T1000 (cell line): Measurements from ENCODE around the gene VDAC2.
"Not testable (repeated sequence)": the region's sequence is repeated elsewhere in the genome, so short reads cannot be mapped to it uniquely, and the experiment has no call there.

Experiments used
- DNase-seq: peaks from one replicate; lab custom pipeline; 2025; ENCODE audit warnings: mixed read lengths; lab: John Stamatoyannopoulos, UW

Gene VDAC2, protein sequence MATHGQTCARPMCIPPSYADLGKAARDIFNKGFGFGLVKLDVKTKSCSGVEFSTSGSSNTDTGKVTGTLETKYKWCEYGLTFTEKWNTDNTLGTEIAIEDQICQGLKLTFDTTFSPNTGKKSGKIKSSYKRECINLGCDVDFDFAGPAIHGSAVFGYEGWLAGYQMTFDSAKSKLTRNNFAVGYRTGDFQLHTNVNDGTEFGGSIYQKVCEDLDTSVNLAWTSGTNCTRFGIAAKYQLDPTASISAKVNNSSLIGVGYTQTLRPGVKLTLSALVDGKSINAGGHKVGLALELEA

DNA sequence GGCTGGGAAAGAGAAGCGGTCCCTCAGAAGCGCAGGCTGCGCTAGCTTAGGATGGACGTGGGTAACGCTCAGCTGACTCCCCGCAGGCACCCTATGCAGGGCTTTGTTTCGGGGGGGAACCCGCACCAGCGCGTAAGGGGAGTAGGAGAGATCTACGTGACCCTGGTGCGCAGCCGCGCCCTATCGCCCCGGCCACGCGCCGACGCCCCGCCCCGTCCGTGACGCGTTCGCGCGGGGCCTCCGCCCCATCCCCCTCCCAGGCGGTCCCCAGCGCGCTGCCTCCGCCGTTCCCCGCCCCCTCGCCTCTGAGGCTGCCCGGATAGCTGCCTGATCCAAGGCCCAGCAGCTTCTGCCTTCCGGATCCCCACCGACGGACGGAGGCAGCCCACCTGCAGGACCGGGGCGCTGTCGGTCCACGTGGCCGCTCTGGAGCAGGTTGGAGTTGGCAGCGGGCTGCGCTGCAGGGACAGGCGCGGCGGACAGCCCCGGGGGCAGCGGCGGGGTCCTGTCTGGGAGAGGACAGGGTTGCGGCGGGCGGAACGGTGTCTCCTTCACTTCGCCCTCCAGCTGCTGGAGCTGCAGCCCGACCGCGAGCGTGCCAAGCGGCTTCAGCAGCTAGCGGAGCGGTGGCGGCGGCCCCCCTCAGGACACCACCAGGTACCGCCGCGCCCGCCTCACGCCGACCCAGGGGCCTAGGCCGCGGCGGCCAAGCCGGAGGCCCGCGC, at the start of gene VDAC2:
Gene VDAC2 (plus strand): TSS at position 515 of the 725 bp plus-strand sequence. CDS start 363 bp downstream, outside the sequence.
- peak; percentile 96 for DNase-seq

DNA sequence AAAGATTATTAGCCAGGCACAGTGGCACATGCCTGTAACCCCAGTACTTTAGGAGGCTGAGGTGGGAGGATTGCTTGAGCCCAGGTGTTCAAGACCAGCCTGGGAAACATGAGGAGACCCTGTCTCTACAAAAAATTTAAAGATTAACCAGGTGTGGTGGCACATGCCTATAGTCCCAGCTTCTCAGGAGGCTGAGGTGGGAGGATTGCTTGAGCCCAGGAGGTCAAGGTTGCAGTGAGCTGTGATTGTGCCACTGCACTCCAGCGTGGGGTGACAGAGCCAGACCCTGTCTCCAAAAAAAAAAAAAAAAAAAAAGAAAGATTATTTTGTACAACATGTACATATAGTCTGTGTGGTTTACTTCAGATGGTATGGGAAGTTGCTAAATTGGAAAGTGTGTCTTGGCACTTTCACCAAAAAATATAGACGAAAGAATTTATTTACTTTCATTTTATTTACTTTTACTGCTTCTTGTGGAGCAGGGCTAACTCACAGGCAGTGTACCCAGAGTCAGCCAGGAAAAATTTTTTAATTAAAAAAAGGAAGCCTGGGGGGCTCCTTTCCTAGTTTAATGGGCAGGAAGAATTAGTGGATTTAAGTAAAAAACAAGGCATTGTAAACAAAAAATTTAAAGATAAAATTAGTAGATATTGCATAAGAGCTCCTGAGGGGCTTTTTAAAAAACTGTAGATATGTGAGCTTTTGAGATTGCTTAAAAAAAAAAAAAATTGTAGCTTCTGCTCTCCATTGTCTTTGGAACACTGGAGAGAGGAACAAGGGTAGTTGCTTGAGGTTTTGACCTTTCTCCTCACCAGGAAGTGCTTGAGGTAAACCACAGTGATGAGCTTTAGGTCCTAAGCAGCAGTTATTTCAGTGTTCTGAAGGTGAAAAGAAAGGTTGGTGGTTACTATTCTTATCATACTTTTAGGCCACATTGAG, 44.6 kb upstream of the VDAC2 start:
- no peak for DNase-seq

DNA sequence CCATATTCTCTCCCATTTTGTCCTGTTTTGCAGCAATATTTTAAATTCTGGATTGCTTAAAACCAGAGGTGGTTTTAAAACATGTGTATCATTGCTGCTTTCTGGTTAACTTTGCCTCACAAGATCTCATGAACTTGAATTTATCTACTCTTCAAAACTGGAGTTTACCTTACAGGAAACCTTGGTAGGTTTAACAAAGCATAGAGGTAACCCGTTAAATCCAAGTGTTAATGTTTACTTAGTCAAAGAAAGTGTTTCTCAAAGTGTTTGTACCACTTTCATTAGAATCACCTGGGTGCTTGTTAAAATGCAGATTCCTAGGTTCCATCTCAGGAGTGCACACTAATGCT, 44.0 kb upstream of the VDAC2 start:
- no peak for DNase-seq

DNA sequence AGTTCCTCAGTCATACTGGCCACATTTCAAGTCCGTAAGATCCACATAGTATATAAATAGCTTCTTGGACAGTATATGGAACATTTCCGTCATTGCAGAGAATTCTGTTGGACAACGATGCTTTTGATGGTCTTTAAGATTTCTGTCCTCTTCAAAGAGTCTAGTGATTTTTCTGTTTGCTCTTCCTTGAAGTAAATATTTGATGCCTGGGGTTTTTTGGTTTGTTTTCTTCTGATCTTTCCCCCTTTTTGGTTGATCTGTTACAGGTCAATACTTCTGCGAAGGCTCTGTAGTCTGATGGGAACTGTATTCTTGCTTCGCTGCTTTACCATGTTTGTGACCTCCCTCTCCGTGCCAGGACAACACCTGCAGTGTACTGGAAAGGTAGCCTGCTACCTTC, 42.3 kb upstream of the VDAC2 start:
- DNase-seq = no peak

DNA sequence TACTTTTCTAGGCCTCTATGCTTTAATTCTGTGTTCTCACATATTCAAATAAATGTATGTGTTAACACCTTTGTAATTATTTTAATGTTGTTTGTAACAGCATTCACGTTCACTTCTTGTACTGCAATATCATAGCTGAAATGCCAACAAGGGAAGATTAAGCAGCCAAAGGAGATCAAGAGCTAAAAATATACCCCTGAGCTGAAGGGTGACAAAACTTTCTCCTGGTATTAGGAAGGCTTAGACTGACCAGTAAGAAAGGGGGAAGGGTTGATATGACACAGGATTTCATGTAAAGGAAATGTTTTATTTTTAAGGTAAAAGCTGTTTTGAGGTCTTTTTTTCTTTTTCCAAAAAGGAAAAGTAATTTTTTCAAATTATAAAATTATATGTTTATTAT, 40.4 kb upstream of the VDAC2 start:
- DNase-seq = no peak

DNA sequence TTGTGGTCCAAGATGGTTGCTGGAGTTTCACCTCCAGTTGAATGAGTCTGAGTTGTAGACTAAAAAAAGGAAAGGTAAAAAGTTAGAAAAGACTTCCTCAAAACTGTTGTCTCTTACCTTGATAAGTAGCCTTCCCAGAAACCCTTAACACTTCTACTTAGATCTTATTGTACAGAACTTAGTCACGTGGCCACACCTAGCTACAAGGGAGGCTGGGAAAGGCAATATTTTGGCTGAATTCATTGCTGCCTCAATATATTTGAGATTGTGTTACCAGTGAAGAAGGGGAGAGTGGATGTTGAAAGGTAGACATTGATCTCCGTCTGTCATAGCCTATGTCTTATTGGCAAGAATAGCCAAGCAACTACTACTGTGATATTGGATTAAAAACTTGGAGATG, 35.5 kb upstream of the VDAC2 start:
- DNase-seq = no peak

DNA sequence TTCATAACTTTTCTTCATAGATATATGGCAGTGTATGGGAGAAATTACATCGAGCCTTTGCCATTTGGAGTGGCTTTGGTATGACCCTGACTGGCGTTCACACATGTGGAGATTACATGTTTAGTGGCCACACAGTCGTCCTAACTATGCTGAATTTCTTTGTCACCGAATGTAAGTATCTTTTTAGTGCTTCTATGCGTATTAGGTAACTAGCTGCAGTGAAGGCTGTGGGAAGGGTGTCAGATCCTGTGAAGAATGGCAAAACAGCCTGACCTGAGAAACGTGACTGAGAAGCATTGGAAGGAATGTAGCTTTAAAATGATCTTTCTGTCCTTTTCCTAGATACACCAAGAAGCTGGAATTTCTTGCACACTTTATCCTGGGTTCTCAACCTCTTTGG, 34.5 kb upstream of the VDAC2 start:
- DNase-seq = no peak

DNA sequence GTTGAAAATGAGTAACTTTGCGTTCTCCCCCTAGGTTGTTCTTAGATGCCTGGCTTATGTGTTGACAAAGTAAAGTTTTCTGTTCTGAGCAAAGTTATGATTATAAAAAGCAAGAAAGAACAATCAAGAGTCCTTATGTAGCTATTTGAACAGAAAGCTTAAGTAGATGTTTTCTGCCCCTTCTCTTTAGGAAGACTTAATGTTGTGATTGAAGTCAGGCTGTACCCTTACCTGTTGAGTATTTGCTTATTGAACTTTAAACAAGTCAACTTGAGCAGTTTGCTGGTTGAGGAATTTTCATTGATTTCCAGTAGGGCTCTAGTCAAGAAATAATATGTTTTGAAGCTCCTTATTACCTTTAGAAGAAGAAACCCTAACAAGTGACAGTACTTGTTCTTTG, 33.9 kb upstream of the VDAC2 start:
- DNase-seq = no peak

DNA sequence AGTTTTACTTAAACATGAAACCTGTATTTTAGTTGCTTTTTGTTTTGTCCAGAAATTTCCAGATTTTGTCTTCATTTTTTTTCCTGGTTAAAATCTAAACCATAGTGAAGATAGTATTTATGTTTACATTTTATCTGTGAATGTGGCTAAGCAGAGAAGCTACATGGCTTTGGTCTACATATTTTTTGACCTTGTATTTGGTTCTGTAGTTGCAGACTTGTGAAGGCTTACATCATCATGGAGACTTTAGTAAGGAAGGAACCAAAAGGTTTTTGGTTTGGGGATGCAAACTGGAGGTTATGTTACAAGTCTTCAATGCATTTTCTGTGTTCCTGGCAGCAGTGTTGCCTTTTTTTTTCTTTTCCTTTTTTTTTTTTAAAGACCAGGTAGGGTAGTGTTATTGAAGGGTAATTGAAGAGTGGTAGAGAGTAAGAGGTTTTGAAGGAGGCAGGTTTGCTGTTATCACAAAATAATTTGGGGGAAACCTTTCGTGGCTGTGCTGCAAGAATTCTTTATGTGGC, 30.9 kb upstream of the VDAC2 start:
- no peak for DNase-seq

DNA sequence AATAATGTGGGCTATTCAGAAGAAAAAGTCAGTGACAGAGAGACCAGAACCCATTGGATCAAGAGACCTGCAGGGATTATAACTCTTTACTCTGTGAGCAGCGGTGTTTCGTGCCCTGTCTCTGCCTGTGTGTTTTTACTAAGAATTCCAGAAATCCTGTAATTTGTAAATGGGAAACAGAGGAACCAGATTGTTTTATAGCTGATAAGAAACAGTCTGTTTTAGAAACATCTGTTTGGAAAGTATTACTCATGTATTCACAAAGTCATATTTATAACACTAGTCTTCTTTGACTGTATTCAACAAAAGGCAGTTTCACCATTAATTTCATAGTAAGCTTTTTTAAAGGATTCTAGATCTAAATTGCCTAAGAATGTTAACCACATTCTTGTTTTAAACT, 30.0 kb upstream of the VDAC2 start:
- no peak for DNase-seq

DNA sequence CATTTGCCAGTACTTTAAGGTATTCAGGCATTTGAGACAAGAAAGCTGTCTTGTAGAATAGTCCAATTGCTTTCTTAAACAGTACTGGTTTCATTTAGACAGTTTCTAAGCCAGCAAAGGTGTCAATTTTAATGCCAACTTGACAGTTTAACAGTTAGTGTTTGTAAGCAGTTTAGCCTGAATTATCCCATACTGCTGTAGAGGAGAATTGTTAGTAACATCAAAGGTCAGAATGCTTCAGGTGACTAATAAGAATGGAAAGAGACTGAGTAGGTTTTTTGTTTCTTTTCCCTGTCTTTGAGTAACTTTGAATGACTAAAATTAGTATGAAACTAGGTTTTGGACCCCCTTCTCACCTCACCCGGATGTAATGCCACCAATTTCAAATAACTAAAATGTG, 29.5 kb upstream of the VDAC2 start:
- DNase-seq = no peak

DNA sequence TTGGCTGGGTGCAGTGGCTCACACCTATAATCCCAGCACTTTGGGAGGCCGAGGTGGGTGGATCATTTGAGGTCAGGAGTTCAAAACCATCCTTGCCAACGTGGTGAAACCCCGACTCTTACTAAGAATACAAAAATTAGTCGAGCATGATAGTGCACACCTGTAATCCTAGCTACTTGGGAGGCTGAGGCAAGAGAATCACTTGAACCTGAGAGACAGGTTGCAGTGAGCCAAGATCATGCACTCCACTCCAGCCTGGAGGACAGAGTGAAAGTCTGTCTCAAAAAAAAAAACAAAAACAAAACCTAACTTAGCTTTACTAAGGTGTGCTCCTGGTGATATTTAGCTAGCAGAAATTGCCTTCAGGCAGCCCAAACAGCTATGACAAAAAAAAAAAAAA, 24.3 kb upstream of the VDAC2 start:
- no peak for DNase-seq

DNA sequence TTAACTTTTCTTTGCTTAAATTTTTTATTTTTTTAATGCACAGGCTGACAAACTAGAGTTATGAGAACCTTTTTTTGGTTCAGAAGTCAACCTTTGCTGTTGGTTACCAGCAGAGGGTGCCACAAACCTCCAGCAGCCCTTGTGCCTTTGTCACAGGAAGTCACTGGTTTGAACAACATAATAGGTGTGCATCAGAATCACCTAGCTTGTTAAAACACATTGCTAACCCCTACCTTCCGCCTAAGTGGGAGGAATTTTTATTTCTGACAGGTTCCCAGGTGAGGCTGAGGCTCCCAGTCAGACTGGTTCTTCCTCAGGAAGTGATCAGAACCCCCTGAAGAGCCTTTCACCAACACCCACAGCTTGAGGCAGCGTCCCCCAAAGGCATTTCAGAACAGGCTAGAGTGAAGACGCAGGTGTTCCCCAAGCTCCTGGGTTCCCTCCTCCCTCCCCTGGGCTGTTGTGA, 22.6 kb upstream of the VDAC2 start:
- peak; percentile 12 for DNase-seq

DNA sequence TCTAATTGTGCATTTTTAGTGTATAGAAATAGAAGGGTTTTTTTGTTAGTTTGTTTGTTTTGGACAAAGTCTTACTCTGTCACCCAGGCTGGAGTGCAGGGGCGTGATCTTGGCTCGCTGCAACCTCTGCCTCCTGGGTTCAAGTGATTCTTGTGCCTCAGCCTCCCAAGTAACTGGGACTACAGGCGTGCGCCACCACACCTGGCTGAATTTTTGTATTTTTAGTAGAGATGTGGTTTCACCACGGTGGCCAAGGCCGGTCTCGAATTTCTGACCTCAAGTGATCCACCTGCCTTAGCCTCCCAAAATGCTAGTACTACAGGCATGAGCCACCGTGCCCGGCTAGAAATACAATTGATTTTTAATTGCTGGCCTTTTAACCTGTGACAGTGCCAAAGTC, 22.1 kb upstream of the VDAC2 start:
- not testable (repeated sequence) for DNase-seq

DNA sequence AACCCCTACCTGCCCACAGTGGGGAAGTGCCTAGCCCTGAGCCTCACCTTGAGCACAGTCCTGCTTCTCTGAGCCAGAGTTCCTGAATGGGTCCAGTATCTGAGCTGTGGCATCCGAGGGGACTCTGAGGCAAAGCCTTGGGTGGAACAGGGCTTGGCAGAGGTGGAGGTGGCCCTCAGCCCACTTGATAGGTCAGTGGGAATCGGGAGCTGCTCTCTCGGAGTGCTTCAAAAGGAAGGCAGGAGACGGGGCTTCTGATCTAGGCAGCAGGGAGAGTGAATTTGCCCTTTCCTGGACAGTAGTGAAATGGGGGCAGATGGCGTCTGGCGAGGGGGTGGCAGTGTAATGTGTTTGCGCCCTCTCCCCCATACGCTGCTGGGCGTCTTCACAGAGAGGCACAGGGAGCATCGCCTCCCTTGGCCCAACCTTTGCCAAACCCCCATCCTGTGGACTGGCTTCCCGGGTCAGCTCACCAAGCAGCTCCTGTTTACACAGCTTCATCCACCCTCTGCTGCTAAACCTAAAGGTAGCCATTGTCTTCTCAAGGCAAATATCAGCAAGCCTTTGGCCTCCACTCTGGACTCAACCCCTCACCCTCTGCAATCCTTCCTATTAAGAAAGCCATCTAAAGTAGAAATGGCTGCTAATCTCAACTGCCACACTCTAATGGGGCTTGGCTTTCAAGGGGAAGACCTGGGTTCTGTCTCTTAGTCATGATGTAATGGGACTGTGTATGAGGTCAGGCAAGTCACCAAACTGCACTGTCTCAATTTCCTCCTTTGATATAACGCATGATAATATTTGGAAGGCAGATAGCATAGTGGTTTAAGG, 21.1 kb upstream of the VDAC2 start:
- DNase-seq = no peak

DNA sequence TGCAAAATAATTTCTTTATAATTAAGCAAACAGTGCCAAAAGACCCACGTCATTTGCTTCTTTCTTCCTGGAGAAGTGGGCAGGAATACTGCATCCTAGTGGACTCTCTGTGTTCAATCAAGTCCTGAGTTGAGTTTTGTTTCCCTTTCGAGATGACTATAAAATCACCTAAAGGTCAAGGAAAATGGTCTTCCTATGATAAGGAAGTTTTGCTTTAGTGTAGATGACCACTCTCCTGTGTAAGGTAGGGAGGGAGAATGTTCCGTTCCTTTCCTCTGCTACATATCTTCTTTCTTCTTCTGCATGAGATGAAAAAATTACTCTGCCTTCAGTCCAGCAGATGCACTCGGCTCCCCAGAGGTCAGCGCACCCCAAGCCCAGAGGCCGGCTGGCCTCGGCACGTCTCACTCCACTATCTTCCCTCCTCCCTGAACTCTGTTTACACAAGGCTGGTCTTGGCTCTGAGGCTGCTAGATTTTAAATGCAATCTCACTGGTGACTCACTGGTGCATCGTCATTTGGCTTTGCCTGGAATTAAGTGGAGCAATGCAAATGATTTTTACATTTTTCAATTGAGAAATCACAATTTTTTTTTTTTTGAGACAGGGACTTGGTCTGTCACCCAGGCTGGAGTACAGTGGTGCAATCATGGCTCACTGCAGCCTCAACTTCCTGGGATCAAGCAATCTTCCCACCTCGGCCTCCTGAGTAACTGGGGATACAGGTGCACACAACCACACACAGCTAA, 18.6 kb upstream of the VDAC2 start:
- peak; percentile 42 for DNase-seq

DNA sequence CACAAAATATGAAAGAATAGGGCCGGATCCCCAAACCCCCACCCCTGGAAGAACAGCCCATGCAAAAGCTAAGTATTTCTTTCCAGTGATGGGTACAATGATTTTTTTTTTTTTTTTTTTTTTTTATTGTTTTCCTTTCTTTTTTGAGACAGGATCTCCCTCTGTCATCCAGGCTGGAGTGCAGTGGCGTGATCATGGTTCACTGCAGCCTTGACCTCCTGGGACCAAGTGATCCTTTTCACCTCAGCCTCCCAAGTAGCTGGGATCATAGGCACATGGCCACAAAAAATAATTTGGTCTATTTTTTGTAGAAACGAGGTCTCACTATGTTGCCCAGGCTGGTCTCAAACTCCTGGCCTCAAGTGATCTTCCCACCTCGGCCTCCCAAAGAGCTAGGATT, 16.0 kb upstream of the VDAC2 start:
- not testable (repeated sequence) for DNase-seq

DNA sequence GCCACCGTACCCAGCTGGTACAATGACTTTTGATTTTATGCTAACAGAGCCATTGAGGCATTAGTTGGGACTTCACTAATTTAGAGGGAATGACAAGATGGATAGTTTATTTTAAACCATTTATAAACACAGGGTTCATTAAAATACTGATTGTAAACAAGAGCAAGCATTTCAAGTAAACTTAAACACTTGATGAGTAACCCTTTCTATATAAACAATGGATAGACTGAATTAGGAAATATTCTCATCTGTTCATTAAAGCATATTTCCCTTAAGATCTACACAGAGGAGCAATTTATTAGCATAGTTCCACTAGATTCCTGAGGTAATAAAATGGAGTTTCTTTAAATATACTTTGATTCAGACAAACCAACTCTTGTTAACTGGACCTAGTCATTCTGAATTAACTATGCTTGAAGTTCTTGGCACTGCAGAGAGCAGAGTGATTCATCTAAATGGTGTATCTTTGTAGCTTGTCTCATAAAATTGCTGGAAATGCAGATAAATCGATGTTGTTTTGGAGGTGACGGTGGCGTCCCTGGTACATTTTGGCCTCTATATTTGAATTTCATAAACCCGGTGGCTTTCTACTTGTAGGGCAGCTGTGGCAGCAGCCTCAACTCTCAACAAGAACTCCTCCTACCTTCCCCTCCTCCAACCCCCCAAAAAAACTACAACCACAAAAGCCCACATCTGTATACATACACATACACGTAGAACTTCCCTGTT, 15.4 kb upstream of the VDAC2 start:
- peak; percentile 19 for DNase-seq

DNA sequence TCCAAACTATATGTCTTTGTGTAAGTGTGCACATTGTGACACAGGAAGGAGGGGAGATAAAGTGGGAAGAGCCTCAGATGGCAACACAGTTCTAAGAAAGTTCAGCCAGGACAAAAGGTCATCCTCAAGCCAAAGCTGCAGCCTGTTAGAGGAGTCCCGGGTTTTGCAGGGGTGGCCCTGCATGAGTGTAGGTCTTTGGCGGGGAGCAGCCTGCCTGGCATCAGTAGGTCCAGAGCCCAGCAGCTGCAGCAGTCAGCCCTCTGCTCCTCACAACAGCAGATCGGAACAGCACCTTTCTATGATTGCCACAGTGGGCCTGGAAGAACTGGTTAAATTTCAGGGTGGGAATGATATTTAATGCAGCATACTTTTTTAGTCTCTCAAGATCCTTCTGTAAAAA, 13.5 kb upstream of the VDAC2 start:
- no peak for DNase-seq

DNA sequence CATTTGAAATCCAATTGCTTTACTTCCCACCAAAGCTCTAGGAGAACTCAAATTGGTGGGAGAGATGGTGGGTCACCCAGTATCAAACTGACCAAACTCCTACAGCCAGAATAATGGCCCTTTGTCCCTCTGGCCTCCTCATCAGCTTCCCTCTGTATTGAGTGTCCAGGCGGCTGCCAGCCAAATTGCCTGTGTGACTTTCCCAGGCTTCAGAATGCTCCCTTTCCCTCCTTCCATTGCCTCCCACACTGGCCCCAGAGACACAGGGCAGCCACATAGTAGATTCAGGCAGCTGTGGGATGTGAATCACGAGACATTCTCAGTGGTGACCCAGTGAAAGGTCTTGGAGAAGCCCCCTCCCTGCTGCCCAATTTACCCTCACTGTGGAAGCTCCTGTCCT, 12.7 kb upstream of the VDAC2 start:
- DNase-seq = no peak
